ENCODE measurements around the gene PCNX4. TPM values are rescaled to one million over a fixed set of nuclear protein-coding genes. Genes with fewer than 3 reads are reported as not detected.

PCNX4 gene
- total RNA-seq, 1 experiment from 2014 or later: 117 TPM

DNA sequence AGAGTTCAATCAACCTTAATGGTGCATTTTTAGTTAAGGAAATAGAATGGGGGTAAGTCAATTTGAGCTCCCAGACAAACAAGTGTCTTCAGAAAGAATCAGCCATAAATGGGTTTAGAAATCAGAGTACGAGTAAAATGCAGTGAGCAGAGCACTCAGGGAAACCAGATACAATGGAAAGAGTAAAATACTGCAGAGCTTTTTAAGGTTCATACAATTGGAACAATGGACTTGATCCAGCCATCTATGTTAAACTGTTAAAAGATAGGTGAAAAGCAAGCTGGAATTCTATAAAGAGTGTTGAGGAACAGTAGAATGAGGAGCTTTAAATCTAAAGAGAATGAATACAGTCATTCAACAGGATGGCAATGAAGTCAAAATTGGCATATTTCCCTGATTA lies 23.8 kb upstream of the PCNX4 start:
- no peaks in the 10 kb centered on the region for H3F3A ChIP-seq (ENCODE audit: low read length, unreplicated experiment)
- no peaks in the 10 kb centered on the region for H3K79me2 ChIP-seq (ENCODE audit: low read length)
- no peak overlapping the region for H3K9ac ChIP-seq (ENCODE audit: low read length)
- no peaks in the 10 kb centered on the region for H3K9me3 ChIP-seq (ENCODE audit: low read length)
- H3K27ac ChIP-seq (ENCODE audit: low read length): no peak overlapping the region
- DNase-seq (no peak), ATAC-seq (no peak)
- H3K4me3 ChIP-seq (ENCODE audit: low read length): no peak overlapping the region
- no peak overlapping the region for H3K4me2 ChIP-seq (ENCODE audit: low read length)
- ChIA-PET POLR2A (ENCODE audit: unreplicated experiment) (interaction anchor here (0.7 kb wide), 1 partner anchor 279 kb away, joined by 7 read pairs; no protein-coding TSS in a partner anchor), CTCF (no interaction called here)
- H3K27me3 ChIP-seq (ENCODE audit: low read length): no peaks in the 10 kb centered on the region
- H3K9me2 ChIP-seq (replicated peaks; ENCODE audit: low read length): no peaks in the 10 kb centered on the region
- H2AFZ ChIP-seq (ENCODE audit: low read length): no peak overlapping the region
- H3K4me1 ChIP-seq (ENCODE audit: insufficient read depth, low read length): no peaks in the 10 kb centered on the region
- H4K20me1 ChIP-seq (ENCODE audit: low read length): no peaks in the 10 kb centered on the region
- TF ChIP-seq, protein P1, sequence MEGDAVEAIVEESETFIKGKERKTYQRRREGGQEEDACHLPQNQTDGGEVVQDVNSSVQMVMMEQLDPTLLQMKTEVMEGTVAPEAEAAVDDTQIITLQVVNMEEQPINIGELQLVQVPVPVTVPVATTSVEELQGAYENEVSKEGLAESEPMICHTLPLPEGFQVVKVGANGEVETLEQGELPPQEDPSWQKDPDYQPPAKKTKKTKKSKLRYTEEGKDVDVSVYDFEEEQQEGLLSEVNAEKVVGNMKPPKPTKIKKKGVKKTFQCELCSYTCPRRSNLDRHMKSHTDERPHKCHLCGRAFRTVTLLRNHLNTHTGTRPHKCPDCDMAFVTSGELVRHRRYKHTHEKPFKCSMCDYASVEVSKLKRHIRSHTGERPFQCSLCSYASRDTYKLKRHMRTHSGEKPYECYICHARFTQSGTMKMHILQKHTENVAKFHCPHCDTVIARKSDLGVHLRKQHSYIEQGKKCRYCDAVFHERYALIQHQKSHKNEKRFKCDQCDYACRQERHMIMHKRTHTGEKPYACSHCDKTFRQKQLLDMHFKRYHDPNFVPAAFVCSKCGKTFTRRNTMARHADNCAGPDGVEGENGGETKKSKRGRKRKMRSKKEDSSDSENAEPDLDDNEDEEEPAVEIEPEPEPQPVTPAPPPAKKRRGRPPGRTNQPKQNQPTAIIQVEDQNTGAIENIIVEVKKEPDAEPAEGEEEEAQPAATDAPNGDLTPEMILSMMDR (conservative IDR thresholded peaks at IDR 0.05; ENCODE audit: low read depth, low read length): no peak
- TF ChIP-seq EZH2phosphoT487 (IDR thresholded peaks at IDR 0.05; ENCODE audit: borderline replicate concordance, low read length): no peak
- TF ChIP-seq EZH2 (IDR thresholded peaks at IDR 0.05; ENCODE audit: low read length, unreplicated experiment): no peak
- no TSS peak for BruUV-seq (replicated peaks)
- H3K36me3 ChIP-seq (ENCODE audit: low read depth, low read length): no peaks in the 10 kb centered on the region
- intact Hi-C loops (cut with micrococcal nuclease): loop anchor here (10.0 kb wide), 2 partner anchors 177 to 497 kb away; partner anchors contain the start of gene PPM1A

DNA sequence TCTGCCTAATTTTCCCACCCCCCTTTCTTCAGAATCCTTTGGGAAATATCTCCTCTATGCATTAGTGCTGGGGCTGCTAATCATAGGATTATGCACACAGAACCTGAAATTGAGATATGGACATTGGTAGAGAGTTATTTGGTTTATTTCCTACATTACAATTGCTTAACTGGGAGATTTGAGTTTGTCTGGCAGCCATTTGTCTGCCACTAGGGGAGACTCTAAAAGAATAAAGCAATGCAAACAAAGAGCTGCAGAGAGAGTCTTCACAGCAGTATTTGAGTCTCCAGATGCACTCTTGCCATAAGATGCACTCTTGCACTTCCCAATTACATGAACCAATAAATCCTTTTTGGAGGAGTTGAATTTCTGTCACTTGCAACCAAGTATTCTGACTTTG lies 12.0 kb upstream of the PCNX4 start:
- no peaks in the 10 kb centered on the region for H3K4me1 ChIP-seq (ENCODE audit: insufficient read depth, low read length)
- H4K20me1 ChIP-seq (ENCODE audit: low read length): no peaks in the 10 kb centered on the region
- no peaks in the 10 kb centered on the region for H3K79me2 ChIP-seq (ENCODE audit: low read length)
- H3K27ac ChIP-seq (ENCODE audit: low read length): no peak overlapping the region
- ChIA-PET POLR2A (ENCODE audit: unreplicated experiment) (no interaction called here), CTCF (interaction anchor here (0.5 to 1.1 kb wide), 5 partner anchors 12 to 238 kb away, joined by 3 to 5 read pairs (median 4); no protein-coding TSS in a partner anchor)
- no peak for TF ChIP-seq EZH2phosphoT487 (IDR thresholded peaks at IDR 0.05; ENCODE audit: borderline replicate concordance, low read length)
- TF ChIP-seq, protein P1 (conservative IDR thresholded peaks at IDR 0.05; ENCODE audit: low read depth, low read length): peak; percentile 64
- ATAC-seq (peak; percentile 71), DNase-seq (peak; percentile 50)
- no peaks in the 10 kb centered on the region for H3K27me3 ChIP-seq (ENCODE audit: low read length)
- no peak overlapping the region for H2AFZ ChIP-seq (ENCODE audit: low read length)
- H3K4me2 ChIP-seq (ENCODE audit: low read length): no peak overlapping the region
- no peak overlapping the region for H3K4me3 ChIP-seq (ENCODE audit: low read length)
- H3F3A ChIP-seq (ENCODE audit: low read length, unreplicated experiment): no peaks in the 10 kb centered on the region
- H3K9me2 ChIP-seq (replicated peaks; ENCODE audit: low read length): no peaks in the 10 kb centered on the region
- intact Hi-C loops (cut with micrococcal nuclease): no loop called here
- BruUV-seq (replicated peaks): no TSS peak
- no peak overlapping the region for H3K9ac ChIP-seq (ENCODE audit: low read length)
- no peaks in the 10 kb centered on the region for H3K36me3 ChIP-seq (ENCODE audit: low read depth, low read length)
- H3K9me3 ChIP-seq (ENCODE audit: low read length): 0 out of 2 replicates have a peak, but pooled peaks cover 2% of the 10 kb centered on the region

DNA sequence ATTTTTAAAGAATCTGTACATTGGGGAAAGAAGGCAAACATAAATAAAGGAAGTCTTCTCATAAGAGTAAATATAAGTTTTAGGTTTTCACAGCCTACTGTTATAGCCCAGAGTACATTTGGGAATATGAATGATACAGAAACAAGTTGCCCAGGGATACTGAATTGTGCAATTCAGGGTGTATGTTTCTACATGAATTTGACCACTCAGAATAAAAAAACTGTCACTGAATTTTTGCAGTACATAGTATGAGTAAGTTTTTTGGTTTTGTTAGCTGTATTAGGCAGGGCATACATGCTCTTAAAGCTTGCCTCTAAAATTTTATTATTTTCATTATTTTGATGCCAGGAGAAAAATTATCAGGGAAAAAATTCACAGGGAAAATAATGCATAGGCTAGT lies 6.6 kb upstream of the PCNX4 start:
- H3K36me3 ChIP-seq (ENCODE audit: low read depth, low read length): no peaks in the 10 kb centered on the region
- no peaks in the 10 kb centered on the region for H3K4me1 ChIP-seq (ENCODE audit: insufficient read depth, low read length)
- H3K79me2 ChIP-seq (ENCODE audit: low read length): no peaks in the 10 kb centered on the region
- ATAC-seq (no peak), DNase-seq (no peak)
- H3K4me3 ChIP-seq (ENCODE audit: low read length): no peak overlapping the region
- no peaks in the 10 kb centered on the region for H3F3A ChIP-seq (ENCODE audit: low read length, unreplicated experiment)
- BruUV-seq (replicated peaks): no TSS peak
- H2AFZ ChIP-seq (ENCODE audit: low read length): no peak overlapping the region
- no peak overlapping the region for H3K4me2 ChIP-seq (ENCODE audit: low read length)
- intact Hi-C loops (cut with micrococcal nuclease): no loop called here
- POLR2A ChIA-PET (ENCODE audit: unreplicated experiment): no interaction called here
- no peaks in the 10 kb centered on the region for H3K9me3 ChIP-seq (ENCODE audit: low read length)
- no peak overlapping the region for H3K9ac ChIP-seq (ENCODE audit: low read length)
- H4K20me1 ChIP-seq (ENCODE audit: low read length): no peaks in the 10 kb centered on the region
- CTCF ChIA-PET: no interaction called here
- no peaks in the 10 kb centered on the region for H3K27me3 ChIP-seq (ENCODE audit: low read length)
- TF ChIP-seq, protein P1 (conservative IDR thresholded peaks at IDR 0.05; ENCODE audit: low read depth, low read length): no peak
- TF ChIP-seq EZH2phosphoT487 (IDR thresholded peaks at IDR 0.05; ENCODE audit: borderline replicate concordance, low read length): no peak
- TF ChIP-seq EZH2 (IDR thresholded peaks at IDR 0.05; ENCODE audit: low read length, unreplicated experiment): no peak
- no peak overlapping the region for H3K27ac ChIP-seq (ENCODE audit: low read length)
- H3K9me2 ChIP-seq (replicated peaks; ENCODE audit: low read length): no peaks in the 10 kb centered on the region

Measured in PC-3 (cell line).